Gastrocnemius medialis (tissue), 4 donors: ENCODE results near the gene LRMDA.

Source experiments
- CTCF ChIP-seq, 5 experiments: fragments of 450-650 bp in 3 of 5; fragments of 200-600 bp in 2 of 5; sonication (generic) in 2 of 5; IDR thresholded peaks in 4 of 5; conservative IDR thresholded peaks in 1 of 5; 1 replicate in 4 of 5; 2 replicates in 1 of 5; pipeline ENCODE4 v1.5.1; 2016 to 2019; ENCODE audit warnings: antibody characterized with exemption in 5 of 5, mild to moderate bottlenecking in 3 of 5, moderate library complexity in 3 of 5
- POLR2A ChIP-seq, 2 donors: fragments of 450-650 bp; IDR thresholded peaks; one replicate each; pipeline ENCODE4 v1.6.1; 2017; ENCODE audit warnings: antibody characterized with exemption in 2 of 2, mild to moderate bottlenecking in 2 of 2, moderate library complexity in 2 of 2

- TF ChIP-seq CTCF (IDR thresholded peaks at IDR 0.05 in 4 of 5, conservative IDR thresholded peaks at IDR 0.05 in 1 of 5) (no peak), POLR2A (IDR thresholded peaks at IDR 0.05) (no peak)
Measured at GRCh38 chr10:75610183-75610582, 178.8 kb downstream of the LRMDA start.
